GM18870 (cell line): ENCODE results near the gene MYOZ3.

Source experiments
- ATAC-seq: cut with Tn5 transposase; IDR thresholded peaks from one replicate; pipeline ENCODE4 v1.9.1; 2021; ENCODE audit warnings: moderate library complexity; ENCODE audit not compliant: unreplicated experiment

The MYOZ3 gene

GRCh38 chr5:150700246-150700593, 39.2 kb downstream of the MYOZ3 start:
- no peak for ATAC-seq

- ATAC-seq: peak; percentile 88
These were observed 39.7 kb downstream of the MYOZ3 start, which contains the start of gene RBM22 for GRCh38 chr5:150700594-150701377. Gene RBM22, minus strand, starts transcription at chr5:150701062. Its CDS starts 77 bp downstream, at chr5:150700985.

GRCh38 chr5:150703762-150704161, 42.7 kb downstream of the MYOZ3 start:
- ATAC-seq: no peak

- ATAC-seq: no peak
These were observed 45.8 kb downstream of the MYOZ3 start for GRCh38 chr5:150706776-150707390.

GRCh38 chr5:150710165-150710564, 49.1 kb downstream of the MYOZ3 start:
- no peak for ATAC-seq

GRCh38 chr5:150723845-150724244, 62.8 kb downstream of the MYOZ3 start:
- ATAC-seq: no peak
